HEK293 (cell line): ENCODE measurements around the gene SLC6A6.

Experiments used
- CTCF ChIP-seq: fragments of 450-650 bp; formaldehyde crosslinking; IDR thresholded peaks from 2 replicates; pipeline ENCODE4 v1.5.1; 2016; ENCODE audit warnings: missing biosample characterization, missing genetic modification characterization
- GLI2 ChIP-seq: fragments of 450-650 bp; formaldehyde crosslinking; IDR thresholded peaks from 2 replicates; pipeline ENCODE4; 2017; ENCODE audit warnings: missing biosample characterization, missing genetic modification characterization, low read depth, borderline replicate concordance
- HOXA7 ChIP-seq: sonication (generic); formaldehyde crosslinking; IDR thresholded peaks from 2 replicates; pipeline ENCODE4 v1.8.1; 2022; ENCODE audit warnings: missing genetic modification reagents, borderline replicate concordance
- HOXD13 ChIP-seq: sonication (generic); formaldehyde crosslinking; IDR thresholded peaks from 2 replicates; pipeline ENCODE4 v1.8.0; 2022; ENCODE audit warnings: missing genetic modification reagents, borderline replicate concordance
- KLF16 ChIP-seq: fragments of 450-650 bp; formaldehyde crosslinking; IDR thresholded peaks from 2 replicates; pipeline ENCODE4 v1.5.1; 2017; ENCODE audit warnings: missing biosample characterization, missing genetic modification characterization
- MEIS1 ChIP-seq: sonication (generic); formaldehyde crosslinking; IDR thresholded peaks from 2 replicates; pipeline ENCODE4 v1.8.1; 2022; ENCODE audit warnings: missing genetic modification reagents, mild to moderate bottlenecking, borderline replicate concordance
- MZF1 ChIP-seq: fragments of 450-650 bp; formaldehyde crosslinking; IDR thresholded peaks from 2 replicates; pipeline ENCODE4 v1.5.1; 2017; ENCODE audit warnings: missing biosample characterization, missing genetic modification characterization, borderline replicate concordance
- REST ChIP-seq: fragments of 450-650 bp; formaldehyde crosslinking; IDR thresholded peaks from 2 replicates; pipeline ENCODE4 v1.5.1; 2016; ENCODE audit warnings: missing biosample characterization, missing genetic modification characterization
- TCF7L2 ChIP-seq: IDR thresholded peaks from 2 replicates; pipeline ENCODE4 v1.6.1; 2011; ENCODE audit warnings: low read depth, mild to moderate bottlenecking, inconsistent platforms, low read length, moderate library complexity, borderline replicate concordance
- YY1 ChIP-seq: fragments of 450-650 bp; formaldehyde crosslinking; IDR thresholded peaks from 2 replicates; pipeline ENCODE4 v1.5.1; 2018; ENCODE audit warnings: missing biosample characterization, missing genetic modification characterization
- ZEB2 ChIP-seq: fragments of 450-650 bp; formaldehyde crosslinking; IDR thresholded peaks from 2 replicates; pipeline ENCODE4 v1.5.1; 2016; ENCODE audit warnings: missing biosample characterization, missing genetic modification characterization
- ZNF2 ChIP-seq: fragments of 450-650 bp; formaldehyde crosslinking; IDR thresholded peaks from 2 replicates; pipeline ENCODE4 v1.5.1; 2016; ENCODE audit warnings: missing biosample characterization, missing genetic modification characterization
- ZNF335 ChIP-seq: fragments of 450-650 bp; formaldehyde crosslinking; conservative IDR thresholded peaks from 2 replicates; pipeline ENCODE4 v1.5.1; 2016; ENCODE audit warnings: missing biosample characterization, missing genetic modification characterization

GRCh38 chr3:14458434-14459275, 56.2 kb downstream of the SLC6A6 start:
- TF ChIP-seq ZNF335 (tag by site-specific recombination) (no peak), CTCF (tag by site-specific recombination) (no peak), ZEB2 (tag by site-specific recombination) (no peak), HOXD13 (CRISPR knock-in tag) (no peak), GLI2 (no peak), REST (tag by site-specific recombination) (no peak), YY1 (tag by site-specific recombination) (no peak), HOXA7 (CRISPR knock-in tag) (no peak), MEIS1 (no peak), TCF7L2 (no peak), KLF16 (tag by site-specific recombination) (no peak), ZNF2 (tag by site-specific recombination) (no peak), MZF1 (tag by site-specific recombination) (no peak)
